Glomerular visceral epithelial cell (primary cell): ENCODE measurements around the gene CCR5AS.
"Not testable (repeated sequence)": the region's sequence is repeated elsewhere in the genome, so short reads cannot be mapped to it uniquely, and the experiment has no call there.

Experiments
- DNase-seq: peaks from one replicate; pipeline ENCODE4 v3.0.0-alpha.2; 2016; ENCODE audit errors: extremely low spot score

CCR5AS gene

GRCh38 chr3:46356276-46356675 lies 50.6 kb downstream of the CCR5AS start:
- DNase-seq, result no peak

GRCh38 chr3:46354984-46355383 lies 51.9 kb downstream of the CCR5AS start:
- DNase-seq, result no peak

GRCh38 chr3:46354478-46354877 lies 52.4 kb downstream of the CCR5AS start:
- DNase-seq, result no peak

- DNase-seq, result no peak
Observed at GRCh38 chr3:46353647-46354410, 53.0 kb downstream of the CCR5AS start, which contains the start of gene CCR2. CCR2 (plus strand) TSS chr3:46354111; CDS start chr3:46357528, 3,417 bp downstream.

- no peak for DNase-seq
Observed at GRCh38 chr3:46353090-46353489, 53.8 kb downstream of the CCR5AS start.

- DNase-seq, result no peak
Observed at GRCh38 chr3:46351646-46352045, 55.2 kb downstream of the CCR5AS start.

- DNase-seq, result no peak
Observed at GRCh38 chr3:46350262-46350565, 56.7 kb downstream of the CCR5AS start.

GRCh38 chr3:46349484-46350261 lies 57.2 kb downstream of the CCR5AS start:
- DNase-seq, result no peak

GRCh38 chr3:46348823-46349482 lies 57.9 kb downstream of the CCR5AS start:
- no peak for DNase-seq

GRCh38 chr3:46344476-46344875 lies 62.4 kb downstream of the CCR5AS start:
- DNase-seq, result no peak

GRCh38 chr3:46338840-46339239 lies 68.0 kb downstream of the CCR5AS start:
- no peak for DNase-seq

- DNase-seq, result no peak
Observed at GRCh38 chr3:46337911-46338310, 69.0 kb downstream of the CCR5AS start.

- DNase-seq, result no peak
Observed at GRCh38 chr3:46335541-46335940, 71.3 kb downstream of the CCR5AS start.

- DNase-seq, result no peak
Observed at GRCh38 chr3:46334741-46335478, 72.0 kb downstream of the CCR5AS start.

- DNase-seq, result not testable (repeated sequence)
Observed at GRCh38 chr3:46330676-46331075, 76.2 kb downstream of the CCR5AS start.

- no peak for DNase-seq
Observed at GRCh38 chr3:46325645-46326300, 81.1 kb downstream of the CCR5AS start.

GRCh38 chr3:46324036-46324435 lies 82.8 kb downstream of the CCR5AS start:
- no peak for DNase-seq

GRCh38 chr3:46321461-46322104 lies 85.3 kb downstream of the CCR5AS start:
- DNase-seq, result no peak

GRCh38 chr3:46318207-46318927 lies 88.5 kb downstream of the CCR5AS start:
- no peak for DNase-seq

- no peak for DNase-seq
Observed at GRCh38 chr3:46316206-46316605, 90.7 kb downstream of the CCR5AS start.
